Ureter (tissue), 1 donor: ENCODE measurements around the gene DISC1. TPM values are rescaled to one million over a fixed set of nuclear protein-coding genes. Genes with fewer than 3 reads are reported as not detected.
"Not testable (repeated sequence)": the region's sequence is repeated elsewhere in the genome, so short reads cannot be mapped to it uniquely, and the experiment has no call there.

Experiments used
- DNase-seq: peaks from one replicate; pipeline ENCODE4 v3.0.0-alpha.2; 2020; ENCODE audit warnings: low spot score
- total RNA-seq: library from RNA; stranded (reverse); gene quantifications from one replicate; pipeline ENCODE4 v1.2.4, GENCODE V29; 2023
- donor health status: DM: yes; HTN: yes; CAD: no.

The DISC1 gene
- total RNA-seq, 1 donor from 2014 or later = 9.6 TPM

GRCh38 chr1:231930257-231930947, 303.8 kb downstream of the DISC1 start:
- DNase-seq = no peak

DNA sequence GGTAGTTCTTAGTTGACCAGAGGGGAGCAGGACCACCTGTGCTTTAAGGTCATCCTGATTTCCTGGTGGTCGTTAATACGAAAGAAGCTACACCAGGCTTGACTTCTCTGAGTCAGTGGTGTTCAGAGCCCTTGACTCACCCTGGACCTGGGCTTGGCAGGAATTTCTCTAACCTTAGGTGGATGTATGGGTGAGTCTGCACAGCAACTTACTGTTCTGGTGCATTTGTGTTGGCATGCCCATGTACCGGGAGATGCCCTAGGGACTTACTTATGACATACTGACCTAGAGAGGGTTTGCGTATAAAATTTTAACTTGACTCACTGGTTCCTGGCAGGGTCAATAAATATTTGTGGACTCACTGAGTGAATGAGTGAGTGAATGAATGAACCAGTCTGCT, 304.6 kb downstream of the DISC1 start:
- no peak for DNase-seq

DNA sequence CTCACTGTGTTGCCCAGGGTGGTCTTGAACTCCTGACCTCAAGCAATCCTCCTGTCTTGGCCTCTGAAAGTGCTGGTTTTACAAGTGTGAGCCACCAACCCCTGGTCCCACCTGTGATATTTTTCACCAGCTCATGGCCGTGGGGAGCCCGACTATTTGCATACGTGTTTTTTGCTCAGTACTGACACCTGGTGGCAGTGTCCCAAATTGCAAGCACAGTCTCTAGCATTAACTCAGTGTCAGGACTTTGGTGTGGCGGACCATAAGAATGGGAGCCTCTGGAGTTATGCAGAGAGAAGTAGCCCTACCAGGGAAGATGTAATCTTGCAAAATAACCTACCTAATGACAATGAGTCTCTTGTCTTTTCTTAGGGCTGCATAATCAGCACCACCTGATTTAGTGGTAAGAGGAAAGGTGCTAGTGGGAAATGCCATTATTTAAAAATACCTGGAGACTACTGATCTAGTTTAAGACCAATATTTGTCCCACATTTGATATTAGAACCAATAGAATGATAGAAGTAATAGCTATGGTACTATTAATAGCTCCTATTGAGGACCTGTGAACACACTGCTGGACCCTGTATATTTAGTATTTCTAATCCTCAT, 305.4 kb downstream of the DISC1 start:
- no peak for DNase-seq

DNA sequence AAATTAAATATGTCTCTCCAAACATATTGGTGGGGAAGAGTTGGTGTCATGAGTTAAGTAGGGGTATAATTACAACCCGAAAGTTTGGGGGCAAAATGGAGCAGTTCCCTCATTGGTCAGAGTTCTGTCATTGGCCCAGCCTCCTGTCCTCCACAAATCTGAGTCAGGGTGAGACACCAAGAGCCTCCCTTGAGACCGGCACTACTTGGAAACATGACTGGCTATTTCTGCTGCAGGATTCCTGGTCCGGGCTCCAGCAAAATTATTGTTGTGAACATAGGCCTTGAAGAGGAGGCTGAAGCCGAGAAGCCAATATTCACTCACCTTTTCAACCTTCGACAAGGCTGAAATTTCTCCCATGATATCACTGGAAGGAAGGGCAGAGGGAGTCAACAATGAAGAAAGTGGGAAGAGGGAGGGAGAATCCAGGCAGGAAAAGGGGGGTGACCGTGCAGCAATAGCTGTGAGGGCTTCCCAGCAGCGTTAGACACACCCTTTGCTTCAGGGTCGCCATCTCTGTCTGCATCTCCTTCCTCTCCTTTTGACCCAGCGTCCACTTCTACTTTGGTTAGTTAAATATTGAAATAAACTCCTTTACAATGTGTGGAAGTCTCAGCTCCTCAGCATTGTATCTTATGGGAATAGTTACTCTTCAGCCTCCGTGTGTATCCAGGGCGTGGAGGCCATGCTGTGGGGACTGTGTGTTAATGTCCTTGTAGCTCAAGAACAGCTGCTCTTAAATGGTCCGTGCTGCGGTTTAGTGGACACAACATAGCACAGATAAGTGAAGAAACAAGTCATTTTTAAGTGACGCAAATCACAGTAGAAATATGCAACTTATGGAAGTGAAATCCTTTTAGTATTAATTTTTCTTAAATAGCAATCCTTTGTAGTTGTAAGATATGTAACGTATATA, 307.4 kb downstream of the DISC1 start:
- no peak for DNase-seq

DNA sequence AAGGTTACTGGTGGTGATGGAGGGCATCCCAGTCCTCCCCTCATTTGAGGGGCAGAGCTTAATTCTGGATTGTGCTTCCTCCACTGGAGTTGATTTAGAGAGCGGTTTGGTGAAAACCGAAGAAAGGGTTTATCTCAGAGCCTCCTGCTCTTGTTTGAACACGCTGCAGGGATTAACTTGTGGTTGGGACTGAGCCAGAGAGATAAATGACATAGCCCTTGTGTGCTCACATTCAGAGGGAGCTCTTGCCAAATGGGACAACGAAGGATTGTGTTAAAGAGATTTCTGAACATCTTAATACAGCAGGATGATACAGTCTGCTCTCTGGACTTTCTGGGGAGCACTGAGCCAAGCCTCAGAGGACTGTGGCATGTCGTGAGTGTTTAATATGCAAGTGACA, 308.2 kb downstream of the DISC1 start:
- DNase-seq = no peak

DNA sequence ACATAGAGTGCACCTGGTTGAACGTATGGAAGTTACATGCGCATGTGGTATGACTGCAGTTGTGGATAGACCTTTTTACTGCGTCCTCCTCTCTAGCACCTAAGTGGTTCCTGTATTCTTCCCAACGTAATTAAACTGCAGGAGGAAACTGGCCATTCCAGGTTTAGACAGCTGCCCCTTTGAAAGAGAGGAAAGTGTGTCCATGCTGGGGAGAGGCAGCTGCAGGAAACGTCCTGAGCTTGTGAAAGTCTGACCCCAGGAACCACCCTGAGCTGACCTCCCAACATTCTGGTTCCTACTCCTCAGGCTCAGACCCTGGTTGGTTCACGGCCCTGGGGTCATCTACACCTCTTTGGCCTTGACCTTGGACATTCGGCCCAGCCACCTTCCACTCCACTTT, 309.3 kb downstream of the DISC1 start:
- no peak for DNase-seq

- DNase-seq = no peak
These were observed 310.6 kb downstream of the DISC1 start for GRCh38 chr1:231936983-231937775.

DNA sequence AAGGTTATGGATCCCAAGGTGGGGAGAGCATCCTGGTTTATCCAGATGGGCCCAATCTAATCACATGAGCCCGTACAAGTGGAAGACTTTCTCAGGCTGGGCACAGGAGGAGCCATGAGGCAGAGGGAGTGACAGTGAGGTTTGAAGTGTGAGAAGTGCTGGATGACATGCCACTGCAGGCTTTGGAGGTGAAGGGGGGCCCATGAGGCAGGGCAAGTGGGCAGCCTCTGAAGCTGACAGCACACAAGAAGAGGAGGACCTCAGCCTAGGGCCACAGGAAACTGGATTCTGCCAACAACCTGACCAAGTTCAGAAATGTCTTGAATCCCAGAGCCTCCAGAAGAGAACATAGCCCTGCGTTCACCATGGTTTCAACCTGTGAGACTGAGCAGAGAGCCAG, 311.6 kb downstream of the DISC1 start:
- DNase-seq = no peak

- no peak for DNase-seq
These were observed 312.1 kb downstream of the DISC1 start for GRCh38 chr1:231938711-231939110.

DNA sequence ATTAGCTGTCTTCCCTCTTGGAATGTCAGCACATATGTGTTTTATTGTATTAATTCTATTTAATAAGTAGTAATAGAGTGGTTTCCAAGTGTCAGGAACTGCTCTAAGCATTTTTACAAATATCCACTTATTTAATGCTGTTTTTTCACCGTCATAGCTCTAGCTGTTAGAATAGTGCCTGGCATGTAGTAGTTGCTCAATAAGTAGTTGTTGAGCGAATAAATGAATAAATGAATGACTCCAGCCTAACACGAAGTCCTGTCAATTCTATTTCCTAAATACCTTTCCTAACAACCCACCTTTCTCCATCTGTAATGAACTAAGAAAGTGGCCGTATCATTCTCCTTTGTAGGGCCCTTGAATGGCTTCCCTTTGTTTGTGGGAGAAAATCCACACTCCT, 312.5 kb downstream of the DISC1 start:
- no peak for DNase-seq

DNA sequence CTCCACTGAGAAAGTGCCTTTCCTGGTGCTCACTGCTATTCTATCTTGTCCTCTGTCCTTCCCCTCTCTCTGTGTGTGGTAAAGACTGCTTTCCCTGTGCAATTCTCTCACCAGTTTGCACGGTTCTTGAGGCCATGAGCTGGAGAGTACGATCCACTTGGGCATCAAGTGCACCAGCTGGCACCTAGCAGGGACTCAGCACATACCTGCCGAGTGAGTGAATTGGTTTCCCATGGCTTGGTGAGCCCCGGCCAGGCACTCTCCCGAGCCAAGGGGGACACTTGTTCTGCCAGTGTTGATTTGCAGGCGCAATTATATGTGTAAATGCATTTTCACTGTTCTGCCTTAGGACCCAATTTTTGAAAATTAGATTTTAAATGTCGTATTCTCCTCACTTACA, 313.5 kb downstream of the DISC1 start:
- DNase-seq = no peak

DNA sequence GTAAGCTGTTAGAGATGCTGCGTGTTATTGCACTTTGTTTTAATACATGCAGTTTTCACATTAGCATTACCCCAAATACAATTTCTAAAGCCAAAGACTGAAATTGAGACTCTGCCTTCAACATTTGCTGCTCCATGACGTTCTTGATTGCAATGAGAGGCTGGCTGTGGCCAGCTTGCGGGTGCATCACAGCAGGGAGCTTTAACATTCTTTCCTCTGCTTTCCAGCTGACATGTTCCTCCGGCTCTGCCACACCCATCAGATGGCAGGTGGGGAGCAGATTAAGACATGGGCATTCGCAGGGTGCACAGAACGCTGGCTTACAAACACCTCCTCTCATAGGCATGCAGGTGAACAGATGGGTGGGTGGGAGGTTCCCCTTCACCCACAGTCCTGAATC, 314.1 kb downstream of the DISC1 start:
- DNase-seq = no peak

- DNase-seq = no peak
These were observed 316.5 kb downstream of the DISC1 start for GRCh38 chr1:231943084-231943483.

DNA sequence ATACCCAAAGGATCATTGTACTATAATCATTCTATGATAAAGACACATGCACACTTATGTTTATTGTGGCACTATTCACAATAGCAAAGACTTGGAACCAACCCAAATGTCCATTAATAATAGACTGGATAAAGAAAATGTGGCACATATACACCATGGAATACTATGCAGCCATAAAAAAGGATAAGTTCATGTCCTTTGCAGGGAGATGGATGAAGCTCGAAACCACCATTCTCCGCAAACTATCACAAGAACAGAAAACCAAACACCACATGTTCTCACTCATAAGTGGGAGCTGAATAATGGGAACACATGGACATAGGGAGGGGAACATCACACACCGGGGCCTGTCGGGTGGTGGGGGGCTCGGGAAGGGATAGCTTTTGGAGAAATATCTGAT, 321.5 kb downstream of the DISC1 start:
- DNase-seq = not testable (repeated sequence)

DNA sequence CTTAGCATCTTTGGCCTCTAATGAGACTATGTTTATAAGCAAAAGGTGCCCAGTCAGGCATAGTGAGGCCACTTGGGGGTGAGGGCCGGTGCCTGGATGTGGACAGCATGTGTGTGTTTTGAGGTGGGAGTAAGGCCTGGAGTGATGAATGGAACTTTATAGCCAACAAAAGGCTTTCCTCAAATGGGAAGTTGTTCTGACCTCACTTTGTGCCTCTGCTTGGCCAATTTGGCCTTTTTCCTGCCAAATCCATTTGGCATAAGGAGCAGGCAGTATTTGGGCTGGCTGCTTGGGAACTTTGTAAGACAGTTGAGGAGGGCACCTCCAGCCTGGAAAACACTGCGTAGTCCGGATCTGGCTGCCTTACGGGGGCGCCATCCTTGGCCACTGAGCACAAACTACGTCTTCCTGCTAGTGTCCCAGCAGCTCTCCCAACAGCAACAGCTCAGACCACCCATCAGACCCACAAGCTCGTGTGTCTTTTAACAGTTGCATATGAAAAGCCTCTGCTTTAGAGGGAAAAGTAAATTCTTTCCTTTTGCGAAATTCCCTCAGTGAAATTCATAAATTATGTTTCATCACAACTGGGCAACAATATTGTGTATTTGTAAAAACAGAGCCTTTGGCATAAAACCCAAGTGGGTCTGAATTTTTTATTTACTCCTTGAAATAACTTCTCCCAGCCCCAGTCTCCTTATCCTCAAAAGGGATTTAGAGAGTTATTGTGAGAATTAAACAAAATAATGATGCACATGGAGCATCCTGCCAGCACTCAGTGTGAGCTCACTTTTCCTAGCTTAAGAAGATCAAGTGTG, 322.9 kb downstream of the DISC1 start:
- DNase-seq = no peak

DNA sequence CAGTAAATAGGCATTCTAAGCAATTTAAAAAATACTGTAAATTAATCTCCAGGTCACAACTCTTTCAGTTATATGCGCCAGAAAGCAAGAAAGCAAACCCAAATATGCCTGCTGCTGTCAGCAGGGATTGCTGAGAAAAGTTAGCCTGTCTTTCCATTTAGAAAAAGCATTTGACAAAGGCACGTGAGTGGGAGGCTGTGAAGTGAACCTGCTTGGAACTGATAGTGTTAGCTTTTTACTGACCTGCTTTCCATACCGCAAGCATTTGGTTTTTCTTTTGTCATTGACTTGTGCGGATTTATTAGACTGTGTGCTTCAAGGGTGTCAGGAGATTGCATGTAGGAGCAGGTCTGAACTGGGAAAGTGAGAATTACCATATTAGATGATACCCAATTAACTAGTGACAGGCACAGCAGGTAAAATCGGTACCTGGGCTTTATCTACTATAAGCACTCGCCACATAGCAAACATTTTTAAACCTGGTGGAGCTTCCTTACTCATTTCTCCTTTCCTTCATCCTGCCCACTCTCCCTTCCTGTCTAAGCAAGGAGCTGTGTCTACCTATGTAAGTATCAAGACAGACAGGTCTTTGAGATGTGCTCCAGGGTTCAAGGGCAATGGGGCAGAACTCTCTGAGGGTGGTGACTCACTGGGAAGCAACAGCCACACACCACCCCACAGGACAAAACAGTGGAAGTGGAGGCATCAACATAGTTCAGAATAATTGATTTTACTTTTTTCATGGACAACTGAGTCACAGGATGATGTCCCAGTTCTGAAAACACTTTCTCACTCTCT, 323.9 kb downstream of the DISC1 start:
- DNase-seq = no peak

GRCh38 chr1:231951374-231951773, 324.8 kb downstream of the DISC1 start:
- DNase-seq = no peak

GRCh38 chr1:231952154-231952553, 325.6 kb downstream of the DISC1 start:
- no peak for DNase-seq

DNA sequence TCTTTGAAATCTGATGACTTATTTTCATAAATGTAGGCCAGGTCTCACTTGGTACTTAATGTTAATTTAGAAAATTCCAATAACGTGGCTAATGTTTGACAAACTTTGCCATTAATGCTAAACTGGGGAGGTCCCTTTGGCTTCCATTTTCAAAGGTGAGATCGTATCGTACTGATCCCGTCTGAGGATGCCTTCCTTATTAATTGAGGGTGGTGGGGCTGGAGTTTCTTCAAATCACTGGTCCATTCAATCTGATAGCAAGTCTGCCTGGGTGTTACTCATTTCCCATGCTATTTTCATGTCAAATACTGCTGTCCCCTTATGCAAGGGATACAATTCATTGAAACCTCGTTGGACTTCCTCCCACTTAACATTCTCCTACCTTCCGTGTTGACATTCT, 327.1 kb downstream of the DISC1 start:
- no peak for DNase-seq

- DNase-seq = no peak
These were observed 328.2 kb downstream of the DISC1 start for GRCh38 chr1:231954751-231955150.
